ENCODE measurements around the gene ORM2. TPM values are rescaled to one million over a fixed set of nuclear protein-coding genes. Genes with fewer than 3 reads are reported as not detected.
A peak's percentile ranks its signal among the peaks of the same experiment; 100 is the strongest.
"Not testable (repeated sequence)": the region's sequence is repeated elsewhere in the genome, so short reads cannot be mapped to it uniquely, and the experiment has no call there.

ORM2 gene
- not detected for polyA plus RNA-seq (2013, experiment 1 of 2; ENCODE audit: insufficient read length)
- not detected for polyA plus RNA-seq (2013, experiment 2 of 2; ENCODE audit: insufficient read length)

- not testable (repeated sequence) for DNase-seq
Observed at GRCh38 chr9:114329625-114330022, at the start of gene ORM2. TSS of gene ORM2 (plus strand) at chr9:114329869. CDS start at chr9:114329905, 36 bp downstream.

GRCh38 chr9:114280636-114281472 is 48.8 kb upstream of the ORM2 start:
- DNase-seq, result peak; percentile 91

GRCh38 chr9:114281473-114282103 is 48.1 kb upstream of the ORM2 start:
- DNase-seq, result peak; percentile 95

- no peak for DNase-seq
Observed at GRCh38 chr9:114282104-114282485, 47.6 kb upstream of the ORM2 start.

- DNase-seq, result no peak
Observed at GRCh38 chr9:114282507-114282906, 47.2 kb upstream of the ORM2 start.

- peak; percentile 95 for DNase-seq
Observed at GRCh38 chr9:114282926-114283325, 46.7 kb upstream of the ORM2 start.

- DNase-seq, result no peak
Observed at GRCh38 chr9:114283551-114284111, 46.0 kb upstream of the ORM2 start.

- DNase-seq, result no peak
Observed at GRCh38 chr9:114284316-114285060, 45.2 kb upstream of the ORM2 start.

- DNase-seq, result peak; percentile 96
Observed at GRCh38 chr9:114285166-114285867, 44.4 kb upstream of the ORM2 start.

- DNase-seq, result no peak
Observed at GRCh38 chr9:114286146-114286679, 43.5 kb upstream of the ORM2 start.

GRCh38 chr9:114287001-114287762 is 42.5 kb upstream of the ORM2 start:
- DNase-seq, result peak; percentile 27

GRCh38 chr9:114287763-114288192 is 41.9 kb upstream of the ORM2 start:
- no peak for DNase-seq

GRCh38 chr9:114288193-114289091 is 41.2 kb upstream of the ORM2 start:
- peak; percentile 83 for DNase-seq

GRCh38 chr9:114289106-114289505 is 40.6 kb upstream of the ORM2 start:
- no peak for DNase-seq

- no peak for DNase-seq
Observed at GRCh38 chr9:114289571-114290481, 39.8 kb upstream of the ORM2 start.

GRCh38 chr9:114290561-114290986 is 39.1 kb upstream of the ORM2 start:
- no peak for DNase-seq

- DNase-seq, result peak; percentile 73
Observed at GRCh38 chr9:114291064-114291474, 38.6 kb upstream of the ORM2 start.

- DNase-seq, result no peak
Observed at GRCh38 chr9:114291886-114292590, 37.6 kb upstream of the ORM2 start.

Data from fibroblast of skin of scalp (primary cell).